Measurements from ENCODE around the gene KDR. TPM values are rescaled to one million over a fixed set of nuclear protein-coding genes. Genes with fewer than 3 reads are reported as not detected.

The KDR gene
- polyA plus RNA-seq (2012; ENCODE audit: insufficient read depth, insufficient read length), result not detected

- no peak within 1 kb of the TSS for H3K4me3 ChIP-seq (ENCODE audit: low read length)
- no peak for DNase-seq (ENCODE audit: low read depth, low spot score)
Observed at GRCh38 chr4:55125087-55125721, at the start of gene KDR. KDR (minus strand) TSS chr4:55125595; CDS start chr4:55125293, 302 bp downstream.

DNA sequence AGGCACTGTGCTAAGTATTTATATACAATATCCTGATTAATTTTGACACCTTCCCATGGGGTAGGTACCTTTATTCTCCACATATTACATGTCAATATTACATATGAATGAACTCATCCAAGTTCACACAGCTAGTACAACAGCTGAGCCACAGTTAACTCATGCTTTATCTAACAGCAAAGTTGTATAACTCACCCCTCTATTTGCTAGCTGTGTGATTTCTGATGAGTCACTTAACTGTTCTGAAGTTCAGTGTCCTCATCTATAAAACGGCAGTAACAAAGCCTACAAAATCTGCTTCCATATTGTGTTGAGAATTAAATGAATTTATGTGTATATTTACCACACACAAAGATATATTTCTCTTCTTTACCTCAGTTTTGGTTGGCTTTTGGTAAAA, 48.2 kb upstream of the KDR start:
- no peak for DNase-seq (ENCODE audit: low read depth, low spot score)
- H3K4me3 ChIP-seq (ENCODE audit: low read length), result no peak overlapping the region

DNA sequence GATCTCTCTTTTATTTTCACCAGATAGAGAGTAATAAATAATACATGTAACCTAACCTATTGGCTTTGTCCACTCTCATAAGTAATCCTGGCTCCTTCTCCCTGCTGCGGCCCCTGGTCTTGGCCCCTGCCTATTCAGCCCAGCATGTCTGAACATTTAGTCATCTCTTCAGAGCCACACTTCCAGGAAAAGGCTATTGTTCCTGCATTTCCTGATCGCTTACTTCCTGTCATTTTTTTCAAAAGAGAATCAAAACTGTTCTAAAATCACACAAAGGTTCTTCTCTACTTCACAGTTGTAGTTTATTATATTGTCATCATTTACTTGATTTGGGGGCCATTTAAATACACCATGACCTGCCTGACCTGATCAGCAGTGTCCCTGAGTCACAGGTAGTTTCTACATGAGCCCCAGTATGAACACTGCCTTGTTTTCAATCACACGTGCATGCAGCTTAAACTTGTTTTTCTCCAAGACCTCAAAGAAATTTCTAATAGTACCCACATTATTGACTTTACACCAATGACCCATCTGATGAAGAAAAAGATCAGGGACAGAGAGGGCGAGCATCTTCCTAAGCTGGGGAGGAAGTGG, 47.4 kb upstream of the KDR start:
- no peak for DNase-seq (ENCODE audit: low read depth, low spot score)
- no peak overlapping the region for H3K4me3 ChIP-seq (ENCODE audit: low read length)

- no peak overlapping the region for H3K4me3 ChIP-seq (ENCODE audit: low read length)
- DNase-seq (ENCODE audit: low read depth, low spot score), result no peak
Observed at GRCh38 chr4:55170462-55170861, 45.1 kb upstream of the KDR start.

DNA sequence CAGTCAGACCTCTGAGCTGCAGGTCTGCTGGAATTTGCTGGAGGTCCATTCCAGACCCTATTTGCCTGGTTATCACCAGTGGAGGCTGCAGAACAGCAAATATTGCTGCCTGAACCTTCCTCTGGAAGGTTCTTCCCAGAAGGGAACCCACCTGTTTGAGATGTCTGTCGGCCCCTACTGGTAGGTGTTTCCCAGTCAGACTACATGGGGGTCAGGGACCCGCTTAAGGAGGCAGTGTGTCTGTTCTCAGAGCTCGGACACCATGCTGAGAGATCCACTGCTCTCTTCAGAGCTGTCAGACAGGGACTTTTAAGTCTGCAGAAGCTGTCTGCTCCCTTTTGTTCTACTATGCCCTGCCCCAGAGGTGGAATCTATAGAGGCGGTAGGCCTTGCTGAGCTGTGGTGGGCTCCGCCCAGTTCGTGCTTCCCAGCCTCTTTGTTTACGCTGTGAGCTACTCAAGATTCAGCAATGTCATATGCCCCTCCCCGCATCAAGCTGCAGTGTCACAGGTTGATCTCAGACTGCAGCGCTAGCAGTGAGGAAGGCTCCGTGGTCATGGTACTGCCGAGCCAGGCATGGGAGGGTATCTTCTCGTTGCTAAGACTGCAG, 44.1 kb upstream of the KDR start:
- DNase-seq (ENCODE audit: low read depth, low spot score), result no peak

DNA sequence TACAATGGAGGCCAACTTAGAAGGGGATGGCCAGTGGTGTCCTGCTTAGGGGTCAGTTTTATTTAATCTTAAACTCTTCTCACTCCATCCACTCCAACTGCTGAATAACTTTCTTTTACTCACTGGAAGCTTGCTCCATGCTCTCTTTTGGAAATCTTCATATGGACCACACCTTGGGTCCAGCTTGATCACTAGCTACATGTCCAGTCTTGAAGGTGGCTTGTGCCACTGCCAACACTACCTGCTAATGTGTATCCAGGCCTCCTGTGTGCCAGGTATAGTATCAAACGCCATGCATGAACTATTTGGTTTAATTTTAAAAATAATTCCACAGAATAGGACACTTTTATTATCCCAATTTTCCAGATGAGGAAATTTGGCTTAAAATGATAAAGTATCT, 37.0 kb upstream of the KDR start:
- DNase-seq (ENCODE audit: low read depth, low spot score), result no peak
- H3K4me3 ChIP-seq (ENCODE audit: low read length), result no peak overlapping the region

More for the DNA sequence above, 44.1 kb upstream of the KDR start:
- no peak overlapping the region for H3K4me3 ChIP-seq (ENCODE audit: low read length)

DNA sequence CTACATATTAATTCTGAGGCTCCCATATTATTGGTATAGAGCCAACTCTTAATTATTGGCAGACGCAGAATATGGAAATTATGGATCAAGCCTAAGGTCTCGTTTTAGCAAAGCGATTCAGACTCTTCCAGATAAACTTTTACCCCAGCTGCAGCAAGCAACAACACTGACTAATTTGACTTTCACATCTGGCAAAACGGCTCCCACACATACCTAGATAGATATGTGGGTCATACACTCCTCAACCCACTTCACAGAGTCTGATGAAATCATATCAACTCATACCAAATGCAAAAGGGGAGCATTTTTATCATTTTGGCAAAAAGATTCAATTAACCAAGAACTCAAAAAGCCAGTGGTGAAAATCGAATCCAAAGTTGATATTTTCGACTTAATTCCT, 36.3 kb upstream of the KDR start:
- DNase-seq (ENCODE audit: low read depth, low spot score), result no peak
- no peak overlapping the region for H3K4me3 ChIP-seq (ENCODE audit: low read length)

DNA sequence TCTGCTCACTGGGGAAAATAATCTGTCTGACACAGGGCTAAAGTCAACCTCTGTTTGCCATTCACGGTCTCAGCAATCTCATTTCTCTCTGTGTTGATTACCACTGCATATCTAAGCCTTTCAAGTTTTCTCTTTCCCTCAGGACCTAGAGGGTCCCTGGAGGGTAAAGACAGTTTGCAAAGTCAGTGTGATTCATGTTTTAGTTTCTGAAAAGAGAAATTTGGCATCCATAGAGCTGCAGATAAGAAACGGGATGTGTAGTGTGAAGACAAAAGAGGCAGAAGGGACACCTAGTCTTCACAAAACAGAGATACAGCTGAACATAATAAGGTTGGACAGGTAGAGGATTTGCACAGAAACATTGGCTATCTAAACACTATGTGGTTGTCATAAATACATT, 34.5 kb upstream of the KDR start:
- H3K4me3 ChIP-seq (ENCODE audit: low read length), result no peak overlapping the region
- DNase-seq (ENCODE audit: low read depth, low spot score), result no peak

GRCh38 chr4:55158957-55159356, 33.6 kb upstream of the KDR start:
- no peak overlapping the region for H3K4me3 ChIP-seq (ENCODE audit: low read length)
- no peak for DNase-seq (ENCODE audit: low read depth, low spot score)

GRCh38 chr4:55157559-55158277, 32.3 kb upstream of the KDR start:
- H3K4me3 ChIP-seq (ENCODE audit: low read length), result no peak overlapping the region
- no peak for DNase-seq (ENCODE audit: low read depth, low spot score)

DNA sequence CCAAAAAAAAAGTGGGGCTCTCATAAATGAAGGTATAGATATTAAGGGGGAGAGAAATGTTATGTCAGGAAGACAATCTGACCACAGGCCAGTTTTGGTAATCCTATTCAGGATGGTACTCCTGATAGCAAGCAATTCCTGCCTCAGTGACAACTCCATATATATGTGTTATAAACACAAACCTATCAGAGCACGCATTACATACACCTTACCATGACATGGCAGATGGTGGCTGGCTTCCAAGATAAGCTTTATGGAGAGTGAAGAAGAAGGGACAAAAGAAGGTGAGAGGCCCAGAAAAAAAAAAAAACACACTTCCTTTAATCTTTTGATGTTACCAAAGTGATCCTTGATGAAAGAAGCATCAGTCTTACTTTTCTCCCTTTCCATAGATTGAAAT, 29.5 kb upstream of the KDR start:
- no peak for DNase-seq (ENCODE audit: low read depth, low spot score)
- H3K4me3 ChIP-seq (ENCODE audit: low read length), result no peak overlapping the region

DNA sequence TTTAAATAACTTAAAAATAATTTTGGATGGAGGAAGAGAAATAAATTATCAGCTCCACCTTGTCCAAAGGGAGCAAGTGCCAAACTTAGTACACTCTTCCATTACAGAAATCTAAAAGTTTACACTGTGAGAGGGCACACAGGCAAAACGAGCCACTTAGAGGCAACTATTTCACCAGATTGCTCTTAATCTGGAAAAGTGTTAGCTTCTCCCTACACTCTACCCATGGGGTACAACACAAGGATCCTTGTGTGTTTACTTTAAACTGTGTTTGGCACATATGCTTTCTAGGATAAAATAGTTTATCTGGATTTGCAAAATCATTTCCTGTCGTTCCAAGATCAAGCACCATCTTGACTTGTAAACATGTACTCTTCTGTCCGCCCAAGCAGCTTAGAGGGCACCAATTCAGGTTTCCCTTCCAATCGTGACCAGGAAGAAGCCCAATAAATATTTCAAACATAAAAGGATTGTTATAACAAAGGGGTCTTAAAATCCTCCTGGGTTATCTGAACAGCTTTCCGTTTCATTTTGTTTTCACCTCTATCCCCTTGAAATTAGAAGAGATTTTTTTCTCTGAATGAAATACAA, 29.0 kb upstream of the KDR start:
- no peak overlapping the region for H3K4me3 ChIP-seq (ENCODE audit: low read length)
- DNase-seq (ENCODE audit: low read depth, low spot score), result no peak

- H3K4me3 ChIP-seq (ENCODE audit: low read length), result no peak overlapping the region
- no peak for DNase-seq (ENCODE audit: low read depth, low spot score)
Observed at GRCh38 chr4:55143858-55144257, 18.5 kb upstream of the KDR start.

- H3K4me3 ChIP-seq (ENCODE audit: low read length), result no peak overlapping the region
- DNase-seq (ENCODE audit: low read depth, low spot score), result no peak
Observed at GRCh38 chr4:55138367-55138766, 13.0 kb upstream of the KDR start.

GRCh38 chr4:55136634-55137033, 11.2 kb upstream of the KDR start:
- no peak overlapping the region for H3K4me3 ChIP-seq (ENCODE audit: low read length)
- DNase-seq (ENCODE audit: low read depth, low spot score), result no peak

DNA sequence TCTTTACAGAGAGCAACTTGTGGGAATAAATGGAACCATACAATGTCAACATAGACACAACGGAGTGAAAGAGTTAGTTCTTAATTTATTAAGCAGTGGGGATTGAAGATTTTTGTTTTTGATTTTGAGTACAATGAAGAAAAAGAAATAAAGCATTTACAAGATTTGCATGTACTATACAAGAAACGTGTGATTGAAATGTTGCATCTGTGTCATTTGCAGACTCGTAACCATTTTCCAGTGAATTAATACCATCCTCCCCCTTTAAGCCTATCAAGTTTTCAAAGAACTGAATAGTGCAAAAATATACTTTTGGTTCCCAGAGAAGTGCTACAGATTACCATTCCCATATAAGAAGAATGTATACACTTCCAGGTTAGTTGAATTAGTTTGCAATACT, 8.6 kb upstream of the KDR start:
- DNase-seq (ENCODE audit: low read depth, low spot score), result no peak
- no peak overlapping the region for H3K4me3 ChIP-seq (ENCODE audit: low read length)

DNA sequence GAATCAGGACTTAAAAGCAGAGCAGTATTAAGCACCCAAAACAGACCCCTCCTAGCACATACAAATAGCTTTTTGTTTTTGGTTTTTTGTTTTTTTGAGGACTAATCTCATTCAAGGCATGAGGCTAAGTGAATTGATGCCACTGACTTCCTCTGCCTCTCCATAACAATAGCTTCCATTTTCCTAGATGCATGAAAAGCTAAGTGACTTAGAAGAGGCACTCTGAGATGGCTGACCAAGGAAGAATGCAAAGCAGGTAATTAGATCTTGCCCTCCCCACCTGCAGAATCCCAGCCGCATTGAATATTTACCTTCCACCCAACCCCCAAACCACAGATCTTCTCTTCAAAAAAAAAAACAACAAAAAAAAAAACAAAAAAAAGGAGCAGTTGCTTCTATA, 7.4 kb upstream of the KDR start:
- DNase-seq (ENCODE audit: low read depth, low spot score), result no peak
- no peak overlapping the region for H3K4me3 ChIP-seq (ENCODE audit: low read length)

- DNase-seq (ENCODE audit: low read depth, low spot score), result peak; percentile 82
Observed at GRCh38 chr4:55127521-55127920, 2.1 kb upstream of the KDR start.

GRCh38 chr4:55127053-55127452, 1.7 kb upstream of the KDR start:
- no peak for DNase-seq (ENCODE audit: low read depth, low spot score)
- no peak overlapping the region for H3K4me3 ChIP-seq (ENCODE audit: low read length)

More at GRCh38 chr4:55127521-55127920, 2.1 kb upstream of the KDR start:
- no peak overlapping the region for H3K4me3 ChIP-seq (ENCODE audit: low read length)
